ENCODE results near the gene NOXA1. TPM values are rescaled to one million over a fixed set of nuclear protein-coding genes. Genes with fewer than 3 reads are reported as not detected.
"Not testable (repeated sequence)": the region's sequence is repeated elsewhere in the genome, so short reads cannot be mapped to it uniquely, and the experiment has no call there.

Gene NOXA1
- total and polyA plus RNA-seq, 2 donors: 1.9 to 8.4 TPM

DNA sequence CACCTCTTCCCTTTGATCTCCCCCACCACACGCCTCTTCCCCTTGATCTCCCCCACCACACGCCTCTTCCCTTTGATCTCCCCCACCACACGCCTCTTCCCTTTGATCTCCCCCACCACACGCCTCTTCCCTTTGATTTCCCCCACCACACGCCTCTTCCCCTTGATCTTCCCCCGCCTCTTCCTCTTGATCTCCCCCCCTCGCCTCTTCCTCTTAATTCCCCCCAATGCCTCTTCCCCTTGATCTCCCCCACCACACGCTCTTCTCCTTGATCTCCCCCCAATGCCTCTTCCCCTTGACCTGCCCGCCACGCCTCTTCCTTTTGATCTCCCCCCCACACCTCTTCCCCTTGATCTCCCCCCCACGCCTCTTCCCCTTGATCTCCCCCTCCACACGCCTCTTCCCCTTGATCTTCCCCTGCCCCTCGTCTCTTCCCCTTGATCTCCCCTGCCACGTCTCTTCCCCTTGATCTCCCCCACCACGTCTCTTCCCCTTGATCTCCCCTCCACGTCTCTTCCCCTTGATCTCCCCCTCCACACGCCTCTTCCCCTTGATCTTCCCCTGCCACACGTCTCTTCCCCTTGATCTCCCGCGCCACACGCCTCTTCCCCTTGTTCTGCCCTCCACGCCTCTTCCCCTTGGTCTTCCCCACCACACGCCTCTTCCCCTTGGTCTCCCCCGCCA lies 27.5 kb downstream of the NOXA1 start:
- H3K4me3 ChIP-seq (ENCODE audit: low read length in 2 of 2): not testable (repeated sequence)
- peaks cover 1 to 28% of the 10 kb centered on the region in 2 donors for H3K9me3 ChIP-seq (ENCODE audit: control insufficient read depth in 2 of 2, insufficient read depth in 1 of 2, low read length in 1 of 2)
- H3K36me3 ChIP-seq (ENCODE audit: control insufficient read depth in 2 of 2, insufficient read depth in 2 of 2, low read length in 1 of 2): peaks cover 7 to 11% of the 10 kb centered on the region in 2 donors
- H3K27ac ChIP-seq (ENCODE audit: low read depth in 1 of 2, low read length in 1 of 2): peak overlapping the region in 1 of 2 donors; percentile 50
- 13% methylated on average over 22 of the region's 24 CpGs for WGBS
- H3K4me1 ChIP-seq (ENCODE audit: control insufficient read depth in 2 of 2, insufficient read depth in 2 of 2, low read length in 2 of 2): peaks cover 12 to 27% of the 10 kb centered on the region in 2 donors
- peaks cover 0 to 20% of the 10 kb centered on the region in 2 donors for H3K27me3 ChIP-seq (ENCODE audit: control insufficient read depth in 2 of 2, insufficient read depth in 1 of 2, low read length in 1 of 2)
- DNase-seq (ENCODE audit: low read depth in 6 of 9, low spot score in 9 of 9): peak in 2 of 9 donors; percentile 16 to 47

- WGBS: 43% methylated on average over 22 of the region's 31 CpGs
- DNase-seq (ENCODE audit: low read depth in 6 of 9, low spot score in 9 of 9): not testable (repeated sequence)
- H3K4me1 ChIP-seq (ENCODE audit: control insufficient read depth in 2 of 2, insufficient read depth in 2 of 2, low read length in 2 of 2): peaks cover 12 to 24% of the 10 kb centered on the region in 2 donors
Observed at GRCh38 chr9:137451264-137452005, 28.2 kb downstream of the NOXA1 start.

DNA sequence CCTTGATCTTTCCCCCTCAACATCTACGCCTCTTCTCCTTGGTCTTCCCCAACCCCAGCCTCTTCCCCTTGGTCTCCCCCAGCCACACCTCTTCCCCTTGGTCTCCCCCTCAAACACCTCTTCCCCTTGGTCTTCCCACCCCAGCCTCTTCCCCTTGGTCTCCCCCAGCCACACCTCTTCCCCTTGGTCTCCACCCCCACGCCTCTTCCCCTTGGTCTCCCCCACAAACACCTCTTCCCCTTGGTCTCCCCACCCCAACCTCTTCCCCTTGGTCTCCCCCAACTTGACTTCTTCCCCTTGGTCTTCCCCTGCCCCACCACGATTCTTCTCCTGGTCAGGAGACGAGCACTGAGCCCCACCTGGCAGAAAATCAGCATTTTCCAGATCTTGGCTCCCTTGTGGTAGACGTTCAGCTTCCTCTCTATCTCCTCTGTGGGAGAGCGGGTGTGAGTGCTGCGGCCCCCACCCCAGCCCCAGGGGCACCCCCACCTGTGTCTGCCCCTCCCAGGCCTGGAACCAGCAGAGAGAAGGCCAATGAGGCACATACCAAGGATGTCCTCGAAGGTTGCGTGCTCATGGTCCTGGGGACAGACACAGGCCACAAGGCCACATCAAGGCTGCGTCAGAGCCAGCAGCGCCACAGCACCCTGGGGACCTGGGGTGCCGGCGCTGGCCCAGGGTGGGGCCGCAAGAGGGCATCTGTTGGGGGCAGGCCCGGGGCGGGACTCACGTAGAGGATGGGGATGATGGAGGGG lies 29.0 kb downstream of the NOXA1 start:
- Histone ChIP-seq H3K27ac (ENCODE audit: low read depth in 1 of 2, low read length in 1 of 2) (no peak overlapping the region), H3K4me1 (ENCODE audit: control insufficient read depth in 2 of 2, insufficient read depth in 2 of 2, low read length in 2 of 2) (peaks cover 12 to 29% of the 10 kb centered on the region in 2 donors), H3K4me3 (ENCODE audit: low read length in 2 of 2) (no peak overlapping the region), H3K36me3 (ENCODE audit: control insufficient read depth in 2 of 2, insufficient read depth in 2 of 2, low read length in 1 of 2) (peaks cover 17 to 19% of the 10 kb centered on the region in 2 donors), H3K27me3 (ENCODE audit: control insufficient read depth in 2 of 2, insufficient read depth in 1 of 2, low read length in 1 of 2) (peaks cover 0 to 8% of the 10 kb centered on the region in 2 donors), H3K9me3 (ENCODE audit: control insufficient read depth in 2 of 2, insufficient read depth in 1 of 2, low read length in 1 of 2) (peaks cover 1 to 28% of the 10 kb centered on the region in 2 donors)
- DNase-seq (ENCODE audit: low read depth in 6 of 9, low spot score in 9 of 9): no peak
- WGBS: 82% methylated on average over 17 of the region's 17 CpGs

More at GRCh38 chr9:137451264-137452005, 28.2 kb downstream of the NOXA1 start:
- H3K36me3 ChIP-seq (ENCODE audit: control insufficient read depth in 2 of 2, insufficient read depth in 2 of 2, low read length in 1 of 2): peaks cover 14 to 17% of the 10 kb centered on the region in 2 donors
- not testable (repeated sequence) for H3K27ac ChIP-seq (ENCODE audit: low read depth in 1 of 2, low read length in 1 of 2); H3K4me3 ChIP-seq (ENCODE audit: low read length in 2 of 2)
- H3K9me3 ChIP-seq (ENCODE audit: control insufficient read depth in 2 of 2, insufficient read depth in 1 of 2, low read length in 1 of 2): peaks cover 1 to 28% of the 10 kb centered on the region in 2 donors
- H3K27me3 ChIP-seq (ENCODE audit: control insufficient read depth in 2 of 2, insufficient read depth in 1 of 2, low read length in 1 of 2): peaks cover 0 to 13% of the 10 kb centered on the region in 2 donors

- DNase-seq (ENCODE audit: low read depth in 6 of 9, low spot score in 9 of 9): no peak
- 92% methylated on average over 43 of the region's 43 CpGs for WGBS
Observed at GRCh38 chr9:137452761-137453642, 29.8 kb downstream of the NOXA1 start.

DNA sequence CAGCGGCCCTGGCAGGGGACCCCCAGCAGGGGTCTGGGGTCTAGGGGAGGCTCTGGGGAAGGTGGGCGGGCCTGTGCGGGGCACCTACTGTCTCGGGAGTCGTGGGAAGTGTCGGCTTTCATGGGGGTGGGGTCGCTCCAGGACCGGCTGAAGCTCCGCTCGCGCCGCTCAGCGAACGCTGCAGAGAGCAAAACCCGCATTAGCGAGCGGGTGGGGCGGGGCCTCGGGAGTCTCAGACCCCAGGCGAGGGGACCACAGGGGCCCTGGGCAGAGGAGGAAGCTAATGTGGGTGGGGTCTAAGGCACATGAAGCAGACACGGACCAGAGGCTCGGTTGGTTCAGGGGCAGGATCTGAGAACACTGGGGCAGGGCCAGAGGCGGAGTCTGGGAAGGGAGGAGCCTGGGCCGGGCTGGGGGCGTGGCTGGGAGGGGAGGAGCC lies 30.5 kb downstream of the NOXA1 start:
- H3K27me3 ChIP-seq (ENCODE audit: control insufficient read depth in 2 of 2, insufficient read depth in 1 of 2, low read length in 1 of 2): peaks cover 0 to 11% of the 10 kb centered on the region in 2 donors
- peak overlapping the region in 1 of 2 donors; percentile 16 for H3K4me3 ChIP-seq (ENCODE audit: low read length in 2 of 2)
- peaks cover 19 to 40% of the 10 kb centered on the region in 2 donors for H3K4me1 ChIP-seq (ENCODE audit: control insufficient read depth in 2 of 2, insufficient read depth in 2 of 2, low read length in 2 of 2)
- 35% methylated on average over 25 of the region's 25 CpGs for WGBS
- no peak overlapping the region for H3K27ac ChIP-seq (ENCODE audit: low read depth in 1 of 2, low read length in 1 of 2)
- peak in 3 of 9 donors; percentile 57 to 75 (median 67) for DNase-seq (ENCODE audit: low read depth in 6 of 9, low spot score in 9 of 9)
- H3K9me3 ChIP-seq (ENCODE audit: control insufficient read depth in 2 of 2, insufficient read depth in 1 of 2, low read length in 1 of 2): peaks cover 1 to 28% of the 10 kb centered on the region in 2 donors
- H3K36me3 ChIP-seq (ENCODE audit: control insufficient read depth in 2 of 2, insufficient read depth in 2 of 2, low read length in 1 of 2): peaks cover 20 to 25% of the 10 kb centered on the region in 2 donors

More at GRCh38 chr9:137452761-137453642, 29.8 kb downstream of the NOXA1 start:
- peaks cover 20 to 25% of the 10 kb centered on the region in 2 donors for H3K36me3 ChIP-seq (ENCODE audit: control insufficient read depth in 2 of 2, insufficient read depth in 2 of 2, low read length in 1 of 2)
- H3K4me1 ChIP-seq (ENCODE audit: control insufficient read depth in 2 of 2, insufficient read depth in 2 of 2, low read length in 2 of 2): peaks cover 12 to 34% of the 10 kb centered on the region in 2 donors
- H3K27me3 ChIP-seq (ENCODE audit: control insufficient read depth in 2 of 2, insufficient read depth in 1 of 2, low read length in 1 of 2): peaks cover 0 to 7% of the 10 kb centered on the region in 2 donors
- no peak overlapping the region for H3K27ac ChIP-seq (ENCODE audit: low read depth in 1 of 2, low read length in 1 of 2)
- peaks cover 1 to 28% of the 10 kb centered on the region in 2 donors for H3K9me3 ChIP-seq (ENCODE audit: control insufficient read depth in 2 of 2, insufficient read depth in 1 of 2, low read length in 1 of 2)
- H3K4me3 ChIP-seq (ENCODE audit: low read length in 2 of 2): peak overlapping the region in 1 of 2 donors; percentile 16

DNA sequence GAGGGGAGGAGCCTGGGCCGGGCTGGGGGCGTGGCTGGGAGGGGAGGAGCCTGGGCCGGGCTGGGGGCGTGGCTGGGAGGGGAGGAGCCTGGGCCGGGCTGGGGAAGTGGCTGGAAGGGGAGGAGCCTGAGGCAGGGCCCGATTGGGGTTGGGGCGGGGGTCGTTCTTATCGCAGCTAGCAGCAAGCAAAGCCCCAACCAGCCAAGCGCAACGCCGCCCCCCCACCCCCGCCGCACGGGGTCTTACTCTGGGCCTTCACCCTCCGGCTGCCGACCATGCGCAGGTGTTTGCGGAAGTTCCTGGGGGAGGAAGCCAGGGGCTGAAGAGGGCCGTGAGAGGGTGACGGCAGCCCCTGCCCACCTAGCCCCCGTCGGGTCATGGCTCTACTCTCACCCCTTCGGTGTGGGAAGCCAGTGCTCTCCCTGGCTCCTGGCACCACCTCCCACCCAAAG lies 31.0 kb downstream of the NOXA1 start:
- peak overlapping the region; percentile 46 to 48 for H3K4me3 ChIP-seq (ENCODE audit: low read length in 2 of 2)
- H3K27ac ChIP-seq (ENCODE audit: low read depth in 1 of 2, low read length in 1 of 2): peak overlapping the region; percentile 60 to 69
- WGBS: 3% methylated on average over 22 of the region's 24 CpGs
- H3K4me1 ChIP-seq (ENCODE audit: control insufficient read depth in 2 of 2, insufficient read depth in 2 of 2, low read length in 2 of 2): peaks cover 19 to 40% of the 10 kb centered on the region in 2 donors
- H3K27me3 ChIP-seq (ENCODE audit: control insufficient read depth in 2 of 2, insufficient read depth in 1 of 2, low read length in 1 of 2): peaks cover 0 to 12% of the 10 kb centered on the region in 2 donors
- peak in 2 of 9 donors; percentile 44 to 65 for DNase-seq (ENCODE audit: low read depth in 6 of 9, low spot score in 9 of 9)
- H3K36me3 ChIP-seq (ENCODE audit: control insufficient read depth in 2 of 2, insufficient read depth in 2 of 2, low read length in 1 of 2): peaks cover 17 to 24% of the 10 kb centered on the region in 2 donors
- H3K9me3 ChIP-seq (ENCODE audit: control insufficient read depth in 2 of 2, insufficient read depth in 1 of 2, low read length in 1 of 2): peaks cover 1 to 28% of the 10 kb centered on the region in 2 donors

DNA sequence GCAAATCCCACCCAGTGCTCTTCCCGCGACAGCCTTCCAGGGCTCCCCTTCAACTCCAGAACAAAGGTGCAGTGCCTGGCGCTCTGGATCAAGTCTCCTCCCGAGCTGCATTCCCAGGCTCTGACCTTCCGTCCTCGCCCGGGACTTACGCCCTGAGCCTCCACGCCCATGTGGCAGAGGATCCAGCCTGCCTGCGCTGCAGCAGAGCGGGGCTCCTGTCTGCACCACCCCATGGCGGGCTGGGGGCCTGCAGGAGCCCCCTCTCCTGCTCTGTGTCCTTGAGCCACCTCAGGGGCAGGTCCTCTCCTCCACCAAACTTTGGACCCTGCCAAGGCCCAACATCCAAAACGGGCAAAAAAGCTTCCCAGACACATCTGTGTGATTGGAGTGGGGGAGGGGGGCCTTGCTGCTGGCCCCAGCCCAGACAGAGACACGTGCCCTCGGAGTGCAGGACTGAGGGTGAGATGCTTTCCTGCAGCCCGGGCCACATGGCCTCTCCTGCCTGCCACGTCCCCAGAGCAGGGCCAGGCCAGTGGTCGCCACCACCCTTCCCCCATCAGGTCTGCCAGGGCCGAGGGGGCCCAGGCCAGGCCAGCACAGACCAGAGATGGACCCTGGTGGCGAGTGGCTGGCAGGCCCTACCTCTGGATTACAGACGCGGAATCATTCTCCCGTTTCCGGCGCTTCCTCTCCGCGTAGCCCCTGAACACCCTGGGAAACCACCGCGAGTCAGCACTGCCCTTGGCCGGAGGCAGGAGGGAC lies 31.6 kb downstream of the NOXA1 start:
- H3K4me3 ChIP-seq (ENCODE audit: low read length in 2 of 2): peak overlapping the region; percentile 46 to 48
- 85% methylated on average over 30 of the region's 30 CpGs for WGBS
- no peak for DNase-seq (ENCODE audit: low read depth in 6 of 9, low spot score in 9 of 9)
- peaks cover 0 to 12% of the 10 kb centered on the region in 2 donors for H3K27me3 ChIP-seq (ENCODE audit: control insufficient read depth in 2 of 2, insufficient read depth in 1 of 2, low read length in 1 of 2)
- H3K4me1 ChIP-seq (ENCODE audit: control insufficient read depth in 2 of 2, insufficient read depth in 2 of 2, low read length in 2 of 2): peaks cover 24 to 45% of the 10 kb centered on the region in 2 donors
- H3K36me3 ChIP-seq (ENCODE audit: control insufficient read depth in 2 of 2, insufficient read depth in 2 of 2, low read length in 1 of 2): peaks cover 16 to 18% of the 10 kb centered on the region in 2 donors
- peak overlapping the region; percentile 60 to 69 for H3K27ac ChIP-seq (ENCODE audit: low read depth in 1 of 2, low read length in 1 of 2)
- peaks cover 1 to 31% of the 10 kb centered on the region in 2 donors for H3K9me3 ChIP-seq (ENCODE audit: control insufficient read depth in 2 of 2, insufficient read depth in 1 of 2, low read length in 1 of 2)

All from thymus (tissue), 11 donors.